H1 (cell line): ENCODE results near the gene HOTAIR. TPM values are rescaled to one million over a fixed set of nuclear protein-coding genes. Genes with fewer than 3 reads are reported as not detected.

ENCODE experiments used
- CTCF ChIA-PET: fragments of 300-600 bp; sonication (Branson Sonifier 250); formaldehyde crosslinking; loops from one replicate; lab custom pipeline; 2021; ENCODE audit not compliant: partially characterized antibody; lab: Charles Lee
- POLR2A ChIA-PET: fragments of 300-600 bp; sonication (Branson Sonifier 250); formaldehyde crosslinking; loops from one replicate; lab custom pipeline; 2021; ENCODE audit warnings: inconsistent platforms; ENCODE audit not compliant: partially characterized antibody; lab: Charles Lee
- DNase-seq, 2 experiments: peaks; one replicate each; pipeline versions ENCODE4 v3.0.0 to v3.0.0-alpha.2; 2010 to 2022; ENCODE audit warnings: low spot score in 2 of 2, low read depth in 1 of 2, mixed read lengths in 1 of 2
- FAIRE-seq: peaks from 2 replicates; lab custom pipeline; 2011; peaks lifted over from hg19 to GRCh38; lab: Jason Lieb, UNC
- H2AFZ ChIP-seq: 2 replicates; pipeline ENCODE4 v1.8.1; 2012; ENCODE audit warnings: low read length, inconsistent platforms
- H2AK5ac ChIP-seq: 2 replicates; pipeline ENCODE4 v1.6.1; 2013; ENCODE audit warnings: low read depth, low read length
- H2BK120ac ChIP-seq: replicated peaks from 2 replicates; pipeline ENCODE3; 2013; ENCODE audit warnings: low read depth, low read length, inconsistent platforms
- H2BK12ac ChIP-seq: 2 replicates; pipeline ENCODE4 v1.6.1; 2013; ENCODE audit warnings: low read depth, low read length
- H2BK15ac ChIP-seq: 2 replicates; pipeline ENCODE4 v1.6.1; 2013; ENCODE audit warnings: low read length
- H2BK20ac ChIP-seq: 2 replicates; pipeline ENCODE4 v1.6.1; 2013; ENCODE audit warnings: low read length
- H2BK5ac ChIP-seq: 2 replicates; pipeline ENCODE4 v1.6.1; 2013; ENCODE audit warnings: low read depth, low read length
- H3K14ac ChIP-seq: 2 replicates; pipeline ENCODE4 v1.6.1; 2013; ENCODE audit warnings: inconsistent platforms; ENCODE audit not compliant: insufficient read length
- H3K18ac ChIP-seq: 2 replicates; pipeline ENCODE4 v1.6.1; 2013; ENCODE audit warnings: low read length; ENCODE audit errors: extremely low read depth
- H3K23ac ChIP-seq: 2 replicates; pipeline ENCODE4 v1.6.1; 2013; ENCODE audit warnings: inconsistent platforms; ENCODE audit not compliant: insufficient read length
- H3K23me2 ChIP-seq: 2 replicates; pipeline ENCODE4 v1.6.1; 2013; ENCODE audit warnings: low read depth, low read length
- H3K27ac ChIP-seq: 2 replicates; pipeline ENCODE4 v1.6.1; 2011; ENCODE audit warnings: low read depth, low read length, inconsistent platforms
- H3K27me3 ChIP-seq, 4 experiments: replicated peaks in 1 of 4; 1 replicate in 1 of 4; 2 replicates in 3 of 4; pipeline versions ENCODE4 v1.6.1 to v1.8.1; 2011 to 2013; ENCODE audit warnings: low read length in 3 of 4, mild to moderate bottlenecking in 3 of 4, inconsistent platforms in 2 of 4, mixed read lengths in 2 of 4, moderate library complexity in 1 of 4; ENCODE audit not compliant: control insufficient read depth in 3 of 4, insufficient read depth in 3 of 4; ENCODE audit errors: extremely low read depth in 1 of 4
- H3K36me3 ChIP-seq, 4 experiments: 2 replicates each; pipeline versions ENCODE4 v1.6.1 to v1.8.1; 2011 to 2013; ENCODE audit warnings: mild to moderate bottlenecking in 4 of 4, low read length in 3 of 4, moderate library complexity in 2 of 4, control low read depth in 1 of 4, inconsistent platforms in 1 of 4; ENCODE audit not compliant: insufficient read depth in 4 of 4, control insufficient read depth in 2 of 4
- H3K4ac ChIP-seq: replicated peaks from 2 replicates; pipeline ENCODE3; 2013; ENCODE audit warnings: low read length, low read depth, mixed read lengths, inconsistent platforms; ENCODE audit not compliant: insufficient read length
- H3K4me1 ChIP-seq, 4 experiments: replicated peaks in 1 of 4; 1 replicate in 1 of 4; 2 replicates in 3 of 4; pipeline versions ENCODE4 v1.6.1 to v1.8.1; 2011 to 2013; ENCODE audit warnings: low read length in 3 of 4, inconsistent platforms in 2 of 4, mixed read lengths in 1 of 4; ENCODE audit not compliant: insufficient read depth in 4 of 4, control insufficient read depth in 3 of 4
- H3K4me2 ChIP-seq, 2 experiments: 2 replicates each; pipeline versions ENCODE4 v1.6.1 to v1.8.1; 2011 to 2013; ENCODE audit warnings: low read depth in 2 of 2, low read length in 2 of 2, control low read depth in 1 of 2, inconsistent platforms in 1 of 2, mild to moderate bottlenecking in 1 of 2; ENCODE audit not compliant: insufficient read depth in 1 of 2
- H3K4me3 ChIP-seq, 4 experiments: fragments of 200-600, 300-600 bp in 1 of 4; sonication (generic), shearing (Covaris generic), sonication (Bioruptor Twin) in 1 of 4; 2 replicates each; pipeline versions ENCODE4 v1.5.1 to v1.8.1; 2011 to 2016; ENCODE audit warnings: low read length in 4 of 4, low read depth in 3 of 4, control low read depth in 2 of 4, inconsistent platforms in 2 of 4, mild to moderate bottlenecking in 2 of 4, mixed read lengths in 1 of 4, moderate library complexity in 1 of 4; ENCODE audit not compliant: insufficient read depth in 2 of 4; ENCODE audit errors: extremely low read depth in 1 of 4
- H3K56ac ChIP-seq: replicated peaks from 2 replicates; pipeline ENCODE3; 2013; ENCODE audit warnings: low read depth, mild to moderate bottlenecking, mixed read lengths, low read length, inconsistent platforms; ENCODE audit not compliant: insufficient read length
- H3K79me1 ChIP-seq: 2 replicates; pipeline ENCODE4 v1.6.1; 2013; ENCODE audit warnings: low read depth, low read length, control low read depth
- H3K79me2 ChIP-seq, 2 experiments: 2 replicates each; pipeline versions ENCODE4 v1.6.1 to v1.8.1; 2012 to 2013; ENCODE audit warnings: low read length in 2 of 2, mild to moderate bottlenecking in 2 of 2, inconsistent platforms in 1 of 2; ENCODE audit not compliant: insufficient read depth in 2 of 2, control insufficient read depth in 1 of 2
- H3K9ac ChIP-seq, 4 experiments: replicated peaks in 1 of 4; 1 replicate in 1 of 4; 2 replicates in 3 of 4; pipeline versions ENCODE4 v1.6.1 to v1.8.1; 2011 to 2013; ENCODE audit warnings: low read depth in 3 of 4, low read length in 3 of 4, control low read depth in 2 of 4, mild to moderate bottlenecking in 2 of 4, moderate library complexity in 2 of 4, inconsistent platforms in 1 of 4; ENCODE audit errors: extremely low read depth in 1 of 4
- H3K9me3 ChIP-seq, 2 experiments: 2 replicates each; pipeline versions ENCODE4 v1.6.1 to v1.8.1; 2012 to 2013; ENCODE audit warnings: mild to moderate bottlenecking in 2 of 2, moderate library complexity in 2 of 2, control low read depth in 1 of 2, inconsistent platforms in 1 of 2, low read depth in 1 of 2, low read length in 1 of 2, mixed read lengths in 1 of 2; ENCODE audit not compliant: insufficient read depth in 2 of 2
- H4K20me1 ChIP-seq, 2 experiments: replicated peaks in 1 of 2; 2 replicates each; pipeline versions ENCODE3 to v1.8.1; 2011 to 2013; ENCODE audit warnings: inconsistent platforms in 2 of 2, low read length in 2 of 2, mild to moderate bottlenecking in 1 of 2; ENCODE audit not compliant: insufficient read depth in 2 of 2, control insufficient read depth in 1 of 2
- H4K5ac ChIP-seq: 2 replicates; pipeline ENCODE4 v1.6.1; 2013; ENCODE audit warnings: low read length, low read depth, mixed read lengths, inconsistent platforms; ENCODE audit not compliant: insufficient read length
- H4K8ac ChIP-seq: 2 replicates; pipeline ENCODE4 v1.8.0; 2013; ENCODE audit warnings: mild to moderate bottlenecking, moderate library complexity, low read length, inconsistent platforms; ENCODE audit not compliant: insufficient read depth; ENCODE audit errors: extremely low read depth
- H4K91ac ChIP-seq: replicated peaks from 2 replicates; pipeline ENCODE3; 2013; ENCODE audit warnings: low read length, mixed read lengths, inconsistent platforms; ENCODE audit not compliant: insufficient read length
- BCL11A ChIP-seq, 2 experiments: IDR thresholded peaks; one replicate each; pipeline ENCODE4 v1.6.1; 2011; ENCODE audit warnings: low read depth in 2 of 2, low read length in 2 of 2, mild to moderate bottlenecking in 2 of 2
- EZH2 ChIP-seq: fragments of 200-600 bp; sonication (generic); IDR thresholded peaks from 2 replicates; pipeline ENCODE4 v1.7.1; 2012; ENCODE audit warnings: low read depth, mild to moderate bottlenecking, moderate library complexity, low read length, inconsistent platforms; ENCODE audit not compliant: severe bottlenecking
- JUND ChIP-seq: IDR thresholded peaks from 2 replicates; pipeline ENCODE4 v1.6.1; 2011; ENCODE audit warnings: mild to moderate bottlenecking, improper control_type of control experiment, low read length
- SUZ12 ChIP-seq: fragments of 200-600 bp; sonication (generic); IDR thresholded peaks from 2 replicates; pipeline ENCODE4 v1.6.1; 2012; ENCODE audit warnings: mild to moderate bottlenecking, inconsistent platforms, low read length, moderate library complexity, mixed read lengths
- WGBS, 2 experiments: shearing (Covaris generic) in 1 of 2; methylation state at CpG; one replicate each; pipeline versions ENCODE4 v1.1.6 to v1.1.7; 2013 to 2015; ENCODE audit warnings: low lambda C conversion rate in 2 of 2, mixed read lengths in 2 of 2, inconsistent platforms in 1 of 2, low coverage in 1 of 2, missing lambda C conversion rate in 1 of 2; ENCODE audit not compliant: insufficient replicate concordance in 2 of 2, insufficient coverage in 1 of 2, insufficient read length in 1 of 2; ENCODE audit errors: extremely low coverage in 1 of 2, missing lambda C conversion rate in 1 of 2; 5-methylcytosine and 5-hydroxymethylcytosine counted together
- polyA plus RNA-seq, 7 experiments: library from polyadenylated mRNA; depleted of rRNA in 3 of 7; stranded (reverse) in 5 of 7; unstranded in 2 of 7; fragments of >200 nt in 5 of 7; fragments of 200-250 nt in 2 of 7; gene quantifications; 1 replicate in 5 of 7; 2 replicates in 1 of 7; 4 replicates in 1 of 7; pipeline versions ENCODE4 v1.2.1 to v1.2.3, GENCODE V29; 2011 to 2013; ENCODE audit warnings: missing spikeins in 2 of 7, mixed read lengths in 2 of 7
- total RNA-seq: library from RNA; stranded (reverse); fragmentation: NEBNext Ultra II Directional; extraction: Animal tissue kit (Norgen Biotek cat#: 25700); gene quantifications from 2 replicates; pipeline ENCODE4 v1.2.1, GENCODE V29; 2021

Gene HOTAIR
- total and polyA plus RNA-seq, 2 of the 8 experiments (the other 6 are each of a cell fraction or from before 2014, with no cell fraction given), result not detected

DNA sequence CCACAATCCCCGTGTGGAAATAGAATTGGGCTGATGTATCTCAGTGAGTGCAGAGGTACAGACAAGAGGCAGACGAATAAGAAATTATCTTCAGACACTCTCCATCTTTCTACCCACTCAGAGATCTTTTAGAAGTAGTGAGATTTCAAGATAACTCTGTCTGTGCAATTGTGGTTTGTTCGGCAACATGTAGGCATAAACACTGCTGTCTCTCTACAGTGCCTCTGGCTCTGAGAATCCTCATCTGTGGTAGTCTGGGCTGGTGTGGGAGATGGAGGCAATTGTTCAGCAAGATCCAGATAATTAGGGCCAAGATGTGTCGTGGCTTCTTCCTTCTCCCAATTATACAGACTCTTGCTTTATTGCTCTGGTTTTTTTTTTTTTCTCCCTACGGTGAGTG lies 33.0 kb downstream of the HOTAIR start:
- Histone ChIP-seq H2BK120ac (no peak overlapping the region), H3K14ac (no peak overlapping the region), H3K79me2 (no peaks in the 10 kb centered on the region), H2BK15ac (no peak overlapping the region), H3K4me3 (no peak overlapping the region), H3K36me3 (peaks cover 0 to 4% (median 0%) of the 10 kb centered on the region in 4 experiments; a peak in 1 of 8 replicates), H3K9me3 (no peaks in the 10 kb centered on the region), H3K4ac (no peak overlapping the region), H3K18ac (no peak overlapping the region), H3K23me2 (no peaks in the 10 kb centered on the region), H3K9ac (no peak overlapping the region), H3K4me1 (peaks cover 0 to 6% (median 5%) of the 10 kb centered on the region in 4 experiments; a peak in 4 of 7 replicates), H4K5ac (no peak overlapping the region), H2BK20ac (no peak overlapping the region), H3K27me3 (peaks cover 90 to 100% (median 97%) of the 10 kb centered on the region in 4 experiments), H4K91ac (no peak overlapping the region), H3K23ac (no peak overlapping the region), H3K4me2 (no peak overlapping the region), H2BK5ac (no peak overlapping the region), H2AK5ac (no peak overlapping the region), H3K79me1 (no peaks in the 10 kb centered on the region), H2AFZ (no peak overlapping the region), H2BK12ac (no peak overlapping the region), H4K20me1 (peaks cover 12 to 27% of the 10 kb centered on the region in 2 experiments), H3K56ac (no peak overlapping the region), H3K27ac (no peak overlapping the region), H4K8ac (no peak overlapping the region)
- POLR2A ChIA-PET, result no interaction called here
- CTCF ChIA-PET, result interaction anchor here (0.6 to 2.5 kb wide), 3 partner anchors 11 to 173 kb away, joined by 3 to 9 read pairs (median 3); no protein-coding TSS in a partner anchor
- whole genome bisulfite sequencing, 2 experiments, result 34% methylated on average over 4 of the region's 5 CpGs; no CpG with 5 or more reads in 1 of the 2 experiments
- DNase-seq (peak in 1 of 2 experiments; percentile 32), FAIRE-seq (no peak)
- peak; percentile 54 for TF ChIP-seq EZH2
- no peak for TF ChIP-seq JUND
- TF ChIP-seq SUZ12, result peak; percentile 33
- TF ChIP-seq BCL11A (IDR thresholded peaks at IDR 0.05; ENCODE audit: low read depth in 2 of 2, low read length in 2 of 2), result no peak
